Medulla oblongata (tissue), 1 donor: ENCODE data around the gene NPHP1.
A peak's percentile ranks its signal among the peaks of the same experiment; 100 is the strongest.
"Not testable (repeated sequence)": the region's sequence is repeated elsewhere in the genome, so short reads cannot be mapped to it uniquely, and the experiment has no call there.

Experiments used
- DNase-seq: peaks from one replicate; pipeline ENCODE4 v3.0.0-alpha.2; 2015; ENCODE audit errors: extremely low spot score

NPHP1 gene

GRCh38 chr2:110197452-110197851 lies 7.4 kb downstream of the NPHP1 start:
- no peak for DNase-seq

- DNase-seq, result not testable (repeated sequence)
Measured at GRCh38 chr2:110190169-110190568, 14.6 kb downstream of the NPHP1 start.

GRCh38 chr2:110182449-110182848 lies 22.4 kb downstream of the NPHP1 start:
- no peak for DNase-seq

- DNase-seq, result no peak
Measured at GRCh38 chr2:110180036-110180435, 24.8 kb downstream of the NPHP1 start.

GRCh38 chr2:110173523-110173922 lies 31.3 kb downstream of the NPHP1 start:
- DNase-seq, result no peak

- no peak for DNase-seq
Measured at GRCh38 chr2:110172506-110172905, 32.3 kb downstream of the NPHP1 start.

GRCh38 chr2:110170102-110170501 lies 34.7 kb downstream of the NPHP1 start:
- DNase-seq, result no peak

GRCh38 chr2:110167326-110168000 lies 37.4 kb downstream of the NPHP1 start:
- DNase-seq, result no peak

- DNase-seq, result peak; percentile 16
Measured at GRCh38 chr2:110166266-110166665, 38.5 kb downstream of the NPHP1 start.

- DNase-seq, result peak; percentile 60
Measured at GRCh38 chr2:110157153-110157793, 47.5 kb downstream of the NPHP1 start.

- DNase-seq, result not testable (repeated sequence)
Measured at GRCh38 chr2:110154828-110155227, 50.0 kb downstream of the NPHP1 start.

GRCh38 chr2:110154188-110154587 lies 50.6 kb downstream of the NPHP1 start:
- not testable (repeated sequence) for DNase-seq

- no peak for DNase-seq
Measured at GRCh38 chr2:110153416-110153815, 51.4 kb downstream of the NPHP1 start.

- DNase-seq, result no peak
Measured at GRCh38 chr2:110152943-110153342, 51.9 kb downstream of the NPHP1 start.

GRCh38 chr2:110149330-110150220 lies 55.2 kb downstream of the NPHP1 start:
- DNase-seq, result no peak

- DNase-seq, result no peak
Measured at GRCh38 chr2:110146945-110147332, 57.9 kb downstream of the NPHP1 start.

GRCh38 chr2:110146183-110146944 lies 58.4 kb downstream of the NPHP1 start:
- DNase-seq, result no peak

GRCh38 chr2:110143982-110144381 lies 60.8 kb downstream of the NPHP1 start:
- DNase-seq, result no peak

GRCh38 chr2:110140401-110140800 lies 64.4 kb downstream of the NPHP1 start:
- no peak for DNase-seq

- DNase-seq, result no peak
Measured at GRCh38 chr2:110134025-110134424, 70.8 kb downstream of the NPHP1 start.

- DNase-seq, result no peak
Measured at GRCh38 chr2:110131166-110131565, 73.6 kb downstream of the NPHP1 start.

GRCh38 chr2:110130757-110131156 lies 74.1 kb downstream of the NPHP1 start:
- no peak for DNase-seq
